ENCODE results near the gene PXMP2. TPM values are rescaled to one million over a fixed set of nuclear protein-coding genes. Genes with fewer than 3 reads are reported as not detected.
A peak's percentile ranks its signal among the peaks of the same experiment; 100 is the strongest.

Gene PXMP2
- total RNA-seq, 5 donors from 2014 or later (not counting 1 experiment from before 2014, with no cell fraction given): 3.1 to 8.9 (median 6.5) TPM

- no peak overlapping the region for H3K27ac Mint-ChIP-seq
- H3K4me1 ChIP-seq (ENCODE audit: control insufficient read depth in 1 of 2, extremely low read depth in 1 of 2, insufficient read depth in 2 of 2, low read length in 2 of 2): no peaks in the 10 kb centered on the region
- H3K4me3 ChIP-seq (ENCODE audit: control insufficient read depth in 1 of 2, extremely low read depth in 1 of 2, low read length in 1 of 2): no peak overlapping the region
- H3K27me3 ChIP-seq (replicated peaks in 1 of 2; ENCODE audit: control insufficient read depth in 2 of 2, extremely low read depth in 1 of 2, insufficient read depth in 2 of 2, low read length in 1 of 2): no peaks in the 10 kb centered on the region
- H3K27me3 Mint-ChIP-seq: no peaks in the 10 kb centered on the region
- H3K27ac ChIP-seq (ENCODE audit: low read length): no peak overlapping the region
- H3K9me3 Mint-ChIP-seq: no peaks in the 10 kb centered on the region
- no peak for ATAC-seq (replicated peaks in 1 of 4)
- H3K36me3 Mint-ChIP-seq: peaks cover 51% of the 10 kb centered on the region
- peaks cover 10 to 42% of the 10 kb centered on the region in 2 donors for H3K36me3 ChIP-seq (ENCODE audit: control insufficient read depth in 2 of 2, extremely low read depth in 1 of 2, insufficient read depth in 1 of 2, low read length in 1 of 2)
- CTCF ChIA-PET: interaction anchor here in 1 of 2 donors (0.6 kb wide), 1 partner anchor 25 kb away, joined by 3 read pairs; no protein-coding TSS in a partner anchor
- no peak for DNase-seq
- no peaks in the 10 kb centered on the region for H3K4me1 Mint-ChIP-seq
- 78% methylated on average over 5 of the region's 9 CpGs for WGBS (ENCODE audit: insufficient coverage)
- no peaks in the 10 kb centered on the region for H3K9me3 ChIP-seq
- POLR2A ChIA-PET: no interaction called here
- H3K4me3 Mint-ChIP-seq: no peak overlapping the region
Observed at GRCh38 chr12:132651444-132652100, 35.8 kb upstream of the PXMP2 start.

- no peak overlapping the region for H3K4me3 Mint-ChIP-seq
- ChIA-PET CTCF (no interaction called here), POLR2A (no interaction called here)
- DNase-seq (no peak), ATAC-seq (replicated peaks in 1 of 4) (no peak)
- H3K9me3 Mint-ChIP-seq: no peaks in the 10 kb centered on the region
- Histone ChIP-seq H3K9me3 (no peaks in the 10 kb centered on the region), H3K36me3 (ENCODE audit: control insufficient read depth in 2 of 2, extremely low read depth in 1 of 2, insufficient read depth in 1 of 2, low read length in 1 of 2) (peaks cover 11 to 51% of the 10 kb centered on the region in 2 donors), H3K27ac (ENCODE audit: low read length) (no peak overlapping the region), H3K27me3 (replicated peaks in 1 of 2; ENCODE audit: control insufficient read depth in 2 of 2, extremely low read depth in 1 of 2, insufficient read depth in 2 of 2, low read length in 1 of 2) (no peaks in the 10 kb centered on the region), H3K4me1 (ENCODE audit: control insufficient read depth in 1 of 2, extremely low read depth in 1 of 2, insufficient read depth in 2 of 2, low read length in 2 of 2) (no peaks in the 10 kb centered on the region), H3K4me3 (ENCODE audit: control insufficient read depth in 1 of 2, extremely low read depth in 1 of 2, low read length in 1 of 2) (no peak overlapping the region)
- no peak overlapping the region for H3K27ac Mint-ChIP-seq
- peaks cover 57% of the 10 kb centered on the region for H3K36me3 Mint-ChIP-seq
- no peaks in the 10 kb centered on the region for H3K27me3 Mint-ChIP-seq
- peaks cover 0 to 2% (median 0%) of the 10 kb centered on the region in 3 donors for H3K4me1 Mint-ChIP-seq
- WGBS (ENCODE audit: insufficient coverage): no CpG with 5 or more reads among the region's 7 CpGs
Observed at GRCh38 chr12:132653567-132654290, 33.7 kb upstream of the PXMP2 start.

GRCh38 chr12:132657004-132657727 lies 30.2 kb upstream of the PXMP2 start:
- Histone ChIP-seq H3K36me3 (ENCODE audit: control insufficient read depth in 2 of 2, extremely low read depth in 1 of 2, insufficient read depth in 1 of 2, low read length in 1 of 2) (peaks cover 5 to 64% of the 10 kb centered on the region in 2 donors), H3K27ac (ENCODE audit: low read length) (no peak overlapping the region), H3K9me3 (no peaks in the 10 kb centered on the region), H3K27me3 (replicated peaks in 1 of 2; ENCODE audit: control insufficient read depth in 2 of 2, extremely low read depth in 1 of 2, insufficient read depth in 2 of 2, low read length in 1 of 2) (no peaks in the 10 kb centered on the region), H3K4me1 (ENCODE audit: control insufficient read depth in 1 of 2, extremely low read depth in 1 of 2, insufficient read depth in 2 of 2, low read length in 2 of 2) (peaks cover 7 to 11% of the 10 kb centered on the region in 2 experiments), H3K4me3 (ENCODE audit: control insufficient read depth in 1 of 2, extremely low read depth in 1 of 2, low read length in 1 of 2) (no peak overlapping the region)
- POLR2A ChIA-PET: no interaction called here
- no peak overlapping the region for H3K4me3 Mint-ChIP-seq
- DNase-seq: no peak
- peaks cover 57% of the 10 kb centered on the region for H3K36me3 Mint-ChIP-seq
- ATAC-seq (replicated peaks in 1 of 4): no peak
- H3K27ac Mint-ChIP-seq: peak overlapping the region in 1 of 2 donors; percentile 48
- CTCF ChIA-PET: no interaction called here
- peaks cover 6 to 21% (median 19%) of the 10 kb centered on the region in 3 donors for H3K4me1 Mint-ChIP-seq
- no peaks in the 10 kb centered on the region for H3K27me3 Mint-ChIP-seq
- H3K9me3 Mint-ChIP-seq: no peaks in the 10 kb centered on the region
- WGBS (ENCODE audit: insufficient coverage): 94% methylated on average over 8 of the region's 12 CpGs

GRCh38 chr12:132658149-132658894 lies 29.1 kb upstream of the PXMP2 start:
- Mint-ChIP-seq H3K36me3 (peaks cover 61% of the 10 kb centered on the region), H3K9me3 (no peaks in the 10 kb centered on the region), H3K4me1 (peaks cover 13 to 29% (median 29%) of the 10 kb centered on the region in 3 donors), H3K27me3 (no peaks in the 10 kb centered on the region), H3K27ac (peak overlapping the region in 1 of 2 donors; percentile 58), H3K4me3 (no peak overlapping the region)
- DNase-seq: no peak
- Histone ChIP-seq H3K9me3 (no peaks in the 10 kb centered on the region), H3K36me3 (ENCODE audit: control insufficient read depth in 2 of 2, extremely low read depth in 1 of 2, insufficient read depth in 1 of 2, low read length in 1 of 2) (peaks cover 5 to 75% of the 10 kb centered on the region in 2 donors), H3K27ac (ENCODE audit: low read length) (no peak overlapping the region), H3K27me3 (replicated peaks in 1 of 2; ENCODE audit: control insufficient read depth in 2 of 2, extremely low read depth in 1 of 2, insufficient read depth in 2 of 2, low read length in 1 of 2) (no peaks in the 10 kb centered on the region), H3K4me3 (ENCODE audit: control insufficient read depth in 1 of 2, extremely low read depth in 1 of 2, low read length in 1 of 2) (no peak overlapping the region), H3K4me1 (ENCODE audit: control insufficient read depth in 1 of 2, extremely low read depth in 1 of 2, insufficient read depth in 2 of 2, low read length in 2 of 2) (peaks cover 13 to 17% of the 10 kb centered on the region in 2 experiments)
- no peak for ATAC-seq (replicated peaks in 1 of 4)
- ChIA-PET CTCF (no interaction called here), POLR2A (no interaction called here)
- WGBS (ENCODE audit: insufficient coverage): 89% methylated on average over 29 of the region's 32 CpGs

GRCh38 chr12:132659146-132659545 lies 28.2 kb upstream of the PXMP2 start:
- ChIA-PET CTCF (no interaction called here), POLR2A (no interaction called here)
- Histone ChIP-seq H3K4me3 (ENCODE audit: control insufficient read depth in 1 of 2, extremely low read depth in 1 of 2, low read length in 1 of 2) (no peak overlapping the region), H3K4me1 (ENCODE audit: control insufficient read depth in 1 of 2, extremely low read depth in 1 of 2, insufficient read depth in 2 of 2, low read length in 2 of 2) (peaks cover 13 to 17% of the 10 kb centered on the region in 2 experiments), H3K27ac (ENCODE audit: low read length) (no peak overlapping the region), H3K9me3 (no peaks in the 10 kb centered on the region), H3K27me3 (replicated peaks in 1 of 2; ENCODE audit: control insufficient read depth in 2 of 2, extremely low read depth in 1 of 2, insufficient read depth in 2 of 2, low read length in 1 of 2) (no peaks in the 10 kb centered on the region), H3K36me3 (ENCODE audit: control insufficient read depth in 2 of 2, extremely low read depth in 1 of 2, insufficient read depth in 1 of 2, low read length in 1 of 2) (peaks cover 5 to 83% of the 10 kb centered on the region in 2 donors)
- Mint-ChIP-seq H3K4me1 (peaks cover 15 to 29% (median 29%) of the 10 kb centered on the region in 3 donors), H3K4me3 (no peak overlapping the region), H3K36me3 (peaks cover 57% of the 10 kb centered on the region), H3K27ac (peak overlapping the region in 1 of 2 donors; percentile 34), H3K9me3 (no peaks in the 10 kb centered on the region), H3K27me3 (no peaks in the 10 kb centered on the region)
- ATAC-seq (replicated peaks in 1 of 4): no peak
- DNase-seq: no peak
- WGBS (ENCODE audit: insufficient coverage): 89% methylated on average over 15 of the region's 16 CpGs

GRCh38 chr12:132660052-132660451 lies 27.3 kb upstream of the PXMP2 start:
- peak in 1 of 35 experiments; percentile 13 for DNase-seq
- ChIA-PET CTCF (no interaction called here), POLR2A (no interaction called here)
- Mint-ChIP-seq H3K27me3 (no peaks in the 10 kb centered on the region), H3K4me1 (peaks cover 15 to 29% (median 29%) of the 10 kb centered on the region in 3 donors), H3K9me3 (no peaks in the 10 kb centered on the region), H3K4me3 (peak overlapping the region in 1 of 3 donors; percentile 28), H3K36me3 (peaks cover 62% of the 10 kb centered on the region), H3K27ac (peak overlapping the region; percentile 75 to 85)
- Histone ChIP-seq H3K4me3 (ENCODE audit: control insufficient read depth in 1 of 2, extremely low read depth in 1 of 2, low read length in 1 of 2) (no peak overlapping the region), H3K36me3 (ENCODE audit: control insufficient read depth in 2 of 2, extremely low read depth in 1 of 2, insufficient read depth in 1 of 2, low read length in 1 of 2) (peaks cover 5 to 81% of the 10 kb centered on the region in 2 donors), H3K9me3 (no peaks in the 10 kb centered on the region), H3K27ac (ENCODE audit: low read length) (no peak overlapping the region), H3K27me3 (replicated peaks in 1 of 2; ENCODE audit: control insufficient read depth in 2 of 2, extremely low read depth in 1 of 2, insufficient read depth in 2 of 2, low read length in 1 of 2) (no peaks in the 10 kb centered on the region), H3K4me1 (ENCODE audit: control insufficient read depth in 1 of 2, extremely low read depth in 1 of 2, insufficient read depth in 2 of 2, low read length in 2 of 2) (peaks cover 13 to 17% of the 10 kb centered on the region in 2 experiments)
- peak in 2 of 4 experiments; percentile 36 to 58 for ATAC-seq (replicated peaks in 1 of 4)
- 43% methylated on average over 5 of the region's 5 CpGs for WGBS (ENCODE audit: insufficient coverage)

All from T-cell (primary cell).